Neural progenitor cell (in vitro differentiated cells): ENCODE measurements around the gene SSTR5. TPM values are rescaled to one million over a fixed set of nuclear protein-coding genes. Genes with fewer than 3 reads are reported as not detected.

Source experiments
- DNase-seq: peaks from one replicate; pipeline ENCODE4 v3.0.0-alpha.2; 2016; ENCODE audit warnings: low spot score
- H2AFZ ChIP-seq: fragments of 200-600 bp; sonication (generic); replicated peaks from 2 replicates; pipeline ENCODE4 v1.6.1; 2016; ENCODE audit warnings: antibody characterized with exemption
- H3F3A ChIP-seq: fragments of 200-600 bp; sonication (generic); 2 replicates; pipeline ENCODE4 v1.6.1; 2016; ENCODE audit warnings: antibody characterized with exemption, low read depth
- H3K27ac ChIP-seq: fragments of 200-600 bp; sonication (generic); 2 replicates; pipeline ENCODE4 v1.5.1; 2016; ENCODE audit warnings: mild to moderate bottlenecking
- H3K27me3 ChIP-seq: fragments of 200-600 bp; sonication (generic); 2 replicates; pipeline ENCODE4 v1.6.1; 2016; ENCODE audit warnings: mild to moderate bottlenecking, moderate library complexity
- H3K36me3 ChIP-seq: fragments of 200-600 bp; sonication (generic); 2 replicates; pipeline ENCODE4 v1.5.1; 2016
- H3K4me1 ChIP-seq: fragments of 200-600 bp; sonication (generic); 2 replicates; pipeline ENCODE4 v1.6.1; 2016; ENCODE audit warnings: mixed run types
- H3K4me2 ChIP-seq: fragments of 200-600 bp; sonication (generic); 2 replicates; pipeline ENCODE4 v1.6.1; 2016
- H3K4me3 ChIP-seq: fragments of 200-600 bp; sonication (generic); 2 replicates; pipeline ENCODE4 v1.5.1; 2016
- H3K79me2 ChIP-seq: fragments of 200-600 bp; sonication (generic); 2 replicates; pipeline ENCODE4 v1.6.1; 2016; ENCODE audit warnings: low read depth
- H3K9ac ChIP-seq: fragments of 200-600 bp; sonication (generic); 2 replicates; pipeline ENCODE4 v1.6.1; 2016
- H3K9me3 ChIP-seq: fragments of 200-600 bp; sonication (generic); 2 replicates; pipeline ENCODE4 v1.5.1; 2016; ENCODE audit warnings: low read depth
- H4K20me1 ChIP-seq: fragments of 200-600 bp; sonication (generic); 2 replicates; pipeline ENCODE4 v1.6.1; 2016; ENCODE audit warnings: low read depth
- H3K27ac Mint-ChIP-seq: 3 replicates; pipeline ENCODE4 v1.8.0; 2021; ENCODE audit warnings: mixed read lengths
- H3K27me3 Mint-ChIP-seq: 2 replicates; pipeline ENCODE4 v1.8.0; 2022; ENCODE audit warnings: low read depth, mild to moderate bottlenecking, inconsistent platforms, moderate library complexity, mixed read lengths; ENCODE audit not compliant: insufficient read depth
- H3K36me3 Mint-ChIP-seq: 3 replicates; pipeline ENCODE4 v1.8.0; 2021; ENCODE audit warnings: mixed read lengths
- H3K4me1 Mint-ChIP-seq: 3 replicates; pipeline ENCODE4 v1.8.0; 2021; ENCODE audit warnings: mixed read lengths
- H3K4me3 Mint-ChIP-seq: 3 replicates; pipeline ENCODE4 v1.8.0; 2021; ENCODE audit warnings: mild to moderate bottlenecking, moderate library complexity, mixed read lengths
- H3K9me3 Mint-ChIP-seq: 3 replicates; pipeline ENCODE4 v1.8.0; 2020; ENCODE audit warnings: mixed read lengths
- EZH2 ChIP-seq: fragments of 200-600 bp; sonication (generic); IDR thresholded peaks from 2 replicates; pipeline ENCODE4 v1.6.1; 2017; ENCODE audit warnings: antibody characterized with exemption, mild to moderate bottlenecking, moderate library complexity
- EZH2phosphoT487 ChIP-seq: fragments of 200-600 bp; sonication (generic); IDR thresholded peaks from 2 replicates; pipeline ENCODE4 v1.6.1; 2017; ENCODE audit warnings: antibody characterized with exemption
- total RNA-seq: library from RNA; depleted of rRNA; stranded (reverse); fragments of >200 nt; gene quantifications from 2 replicates; pipeline ENCODE4 v1.2.3, GENCODE V29; 2015; ENCODE audit warnings: low replicate concordance
- TF ChIP-seq, protein P1 (sequence below): fragments of 200-600 bp; sonication (generic); IDR thresholded peaks from 2 replicates; pipeline ENCODE4 v1.5.1; 2017; ENCODE audit warnings: antibody characterized with exemption, mild to moderate bottlenecking

Gene SSTR5
- total RNA-seq, 1 donor from 2014 or later, result not detected

DNA sequence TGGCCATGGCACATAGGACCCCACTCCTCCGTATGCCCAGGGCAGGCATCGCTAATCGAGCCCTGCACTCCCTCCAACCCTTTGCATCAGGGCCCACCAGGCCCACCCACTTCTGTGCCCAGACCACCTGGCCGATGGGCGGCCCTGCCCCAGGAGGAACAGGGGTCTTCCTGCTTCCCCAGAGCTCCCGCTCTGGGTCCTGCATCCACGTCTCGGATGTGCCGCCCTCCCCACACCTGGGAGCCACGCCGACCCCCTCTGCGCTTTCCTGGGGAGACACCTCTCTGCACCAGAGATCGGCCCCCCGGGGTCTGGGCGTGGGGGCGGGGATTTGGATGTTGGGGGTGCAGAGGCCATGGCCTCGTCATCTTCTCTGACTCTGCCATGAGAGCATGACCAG is 21.1 kb upstream of the SSTR5 start:
- TF ChIP-seq EZH2, result no peak
- TF ChIP-seq EZH2phosphoT487, result no peak
- TF ChIP-seq, protein P1, sequence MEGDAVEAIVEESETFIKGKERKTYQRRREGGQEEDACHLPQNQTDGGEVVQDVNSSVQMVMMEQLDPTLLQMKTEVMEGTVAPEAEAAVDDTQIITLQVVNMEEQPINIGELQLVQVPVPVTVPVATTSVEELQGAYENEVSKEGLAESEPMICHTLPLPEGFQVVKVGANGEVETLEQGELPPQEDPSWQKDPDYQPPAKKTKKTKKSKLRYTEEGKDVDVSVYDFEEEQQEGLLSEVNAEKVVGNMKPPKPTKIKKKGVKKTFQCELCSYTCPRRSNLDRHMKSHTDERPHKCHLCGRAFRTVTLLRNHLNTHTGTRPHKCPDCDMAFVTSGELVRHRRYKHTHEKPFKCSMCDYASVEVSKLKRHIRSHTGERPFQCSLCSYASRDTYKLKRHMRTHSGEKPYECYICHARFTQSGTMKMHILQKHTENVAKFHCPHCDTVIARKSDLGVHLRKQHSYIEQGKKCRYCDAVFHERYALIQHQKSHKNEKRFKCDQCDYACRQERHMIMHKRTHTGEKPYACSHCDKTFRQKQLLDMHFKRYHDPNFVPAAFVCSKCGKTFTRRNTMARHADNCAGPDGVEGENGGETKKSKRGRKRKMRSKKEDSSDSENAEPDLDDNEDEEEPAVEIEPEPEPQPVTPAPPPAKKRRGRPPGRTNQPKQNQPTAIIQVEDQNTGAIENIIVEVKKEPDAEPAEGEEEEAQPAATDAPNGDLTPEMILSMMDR, result no peak
- H3K9me3 ChIP-seq, result no peaks in the 10 kb centered on the region

DNA sequence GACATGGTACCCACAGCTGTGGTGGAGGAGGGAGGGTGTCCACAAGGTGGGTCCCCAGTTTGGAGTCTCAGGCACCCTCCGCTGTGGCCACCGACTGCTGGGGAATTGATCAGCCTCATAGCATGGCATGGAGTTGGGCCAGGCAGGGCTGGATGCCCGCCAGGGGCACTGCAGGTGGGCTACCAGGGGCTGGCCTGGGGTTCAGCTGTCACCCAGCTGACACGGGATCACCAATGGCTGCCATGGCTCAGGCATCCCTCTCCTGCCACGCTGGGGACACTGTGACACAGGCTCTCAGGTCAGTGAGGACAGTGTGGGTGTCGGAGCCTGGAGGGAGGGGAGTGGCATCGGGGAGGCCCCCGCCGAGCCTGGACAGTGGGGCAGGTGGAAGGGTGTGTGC is 19.8 kb upstream of the SSTR5 start:
- Histone ChIP-seq H3K9me3 (no peaks in the 10 kb centered on the region), H3K4me1 (peaks cover 16% of the 10 kb centered on the region), H3K4me3 (no peak overlapping the region), H3K79me2 (no peaks in the 10 kb centered on the region), H3K27ac (no peak overlapping the region), H3K9ac (no peak overlapping the region), H4K20me1 (no peaks in the 10 kb centered on the region), H2AFZ (no peak overlapping the region), H3K36me3 (no peaks in the 10 kb centered on the region), H3K4me2 (no peak overlapping the region), H3F3A (no peaks in the 10 kb centered on the region), H3K27me3 (no peaks in the 10 kb centered on the region)
- no peak overlapping the region for H3K4me3 Mint-ChIP-seq
- DNase-seq, result no peak
- H3K4me1 Mint-ChIP-seq, result peaks cover 3% of the 10 kb centered on the region
- no peak overlapping the region for H3K27ac Mint-ChIP-seq
- no peaks in the 10 kb centered on the region for H3K36me3 Mint-ChIP-seq
- H3K27me3 Mint-ChIP-seq, result peaks cover 10% of the 10 kb centered on the region
- no peaks in the 10 kb centered on the region for H3K9me3 Mint-ChIP-seq
- TF ChIP-seq EZH2phosphoT487, result no peak
- TF ChIP-seq EZH2, result no peak
- TF ChIP-seq, protein P1, result no peak

More for the DNA sequence above, 21.1 kb upstream of the SSTR5 start:
- Histone ChIP-seq H3K4me2 (no peak overlapping the region), H4K20me1 (no peaks in the 10 kb centered on the region), H3K4me1 (peaks cover 16% of the 10 kb centered on the region), H3K36me3 (no peaks in the 10 kb centered on the region), H3K27ac (no peak overlapping the region), H3K27me3 (no peaks in the 10 kb centered on the region), H2AFZ (no peak overlapping the region), H3K9ac (no peak overlapping the region), H3K79me2 (no peaks in the 10 kb centered on the region), H3F3A (no peaks in the 10 kb centered on the region), H3K4me3 (no peak overlapping the region)
- Mint-ChIP-seq H3K9me3 (no peaks in the 10 kb centered on the region), H3K36me3 (no peaks in the 10 kb centered on the region), H3K27ac (no peak overlapping the region), H3K4me1 (peaks cover 3% of the 10 kb centered on the region), H3K4me3 (no peak overlapping the region), H3K27me3 (peaks cover 10% of the 10 kb centered on the region)
- no peak for DNase-seq

DNA sequence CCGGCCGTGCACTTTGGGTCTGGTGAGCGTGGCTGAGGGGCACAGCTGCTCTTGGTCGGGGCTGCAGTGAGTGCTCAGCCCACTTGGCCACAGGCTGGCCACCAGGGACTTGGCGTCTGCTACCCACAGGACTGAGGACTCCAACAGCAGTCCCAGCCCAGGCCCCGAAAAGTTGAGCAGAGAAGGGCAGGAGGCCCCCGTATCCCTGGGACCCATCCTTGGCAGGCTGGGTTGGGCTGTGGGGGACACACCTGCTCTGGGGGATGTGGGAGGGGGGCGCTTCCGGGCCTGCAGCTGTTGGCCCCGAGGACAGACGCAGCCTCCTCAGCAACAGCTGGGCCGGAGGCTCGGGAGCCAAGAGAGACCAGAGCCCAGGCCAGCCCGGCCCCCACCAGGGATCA is 19.4 kb upstream of the SSTR5 start:
- Histone ChIP-seq H3K27ac (no peak overlapping the region), H3K36me3 (no peaks in the 10 kb centered on the region), H3K9ac (no peak overlapping the region), H3F3A (no peaks in the 10 kb centered on the region), H3K79me2 (no peaks in the 10 kb centered on the region), H4K20me1 (no peaks in the 10 kb centered on the region), H3K9me3 (no peaks in the 10 kb centered on the region), H3K4me3 (no peak overlapping the region), H3K4me2 (no peak overlapping the region), H3K27me3 (no peaks in the 10 kb centered on the region), H3K4me1 (peaks cover 13% of the 10 kb centered on the region), H2AFZ (no peak overlapping the region)
- TF ChIP-seq EZH2 (no peak), EZH2phosphoT487 (no peak)
- TF ChIP-seq, protein P1, result no peak
- Mint-ChIP-seq H3K27ac (no peak overlapping the region), H3K9me3 (no peaks in the 10 kb centered on the region), H3K4me1 (peaks cover 3% of the 10 kb centered on the region), H3K4me3 (no peak overlapping the region), H3K27me3 (peaks cover 10% of the 10 kb centered on the region), H3K36me3 (no peaks in the 10 kb centered on the region)
- DNase-seq, result no peak
